HEK293 (cell line): ENCODE data around the gene RNF2.
A peak's percentile ranks its signal among the peaks of the same experiment; 100 is the strongest.

Experiments
- PBX3 ChIP-seq: sonication (generic); formaldehyde crosslinking; IDR thresholded peaks from 2 replicates; pipeline ENCODE4 v1.8.1; 2022; ENCODE audit warnings: mild to moderate bottlenecking, moderate library complexity, missing genetic modification reagents
- SETDB1 ChIP-seq: IDR thresholded peaks from one replicate; pipeline ENCODE4 v1.6.1; 2017; ENCODE audit warnings: mild to moderate bottlenecking, low read length, moderate library complexity, mixed read lengths; ENCODE audit not compliant: insufficient read length
- SP2 ChIP-seq: fragments of 450-650 bp; formaldehyde crosslinking; IDR thresholded peaks from 2 replicates; pipeline ENCODE4 v1.5.1; 2016; ENCODE audit warnings: missing biosample characterization, missing genetic modification characterization
- ZNF133 ChIP-seq: fragments of 450-650 bp; formaldehyde crosslinking; IDR thresholded peaks from 2 replicates; pipeline ENCODE4 v1.5.1; 2016; ENCODE audit warnings: missing biosample characterization, missing genetic modification characterization
- ZNF26 ChIP-seq: fragments of 450-650 bp; formaldehyde crosslinking; IDR thresholded peaks from 2 replicates; pipeline ENCODE4 v1.5.1; 2016; ENCODE audit warnings: missing biosample characterization, missing genetic modification characterization
- ZNF274 ChIP-seq, 2 experiments: fragments of 200-500 bp in 1 of 2; fragments of 450-650 bp in 1 of 2; sonication (Bioruptor generic) in 1 of 2; formaldehyde crosslinking in 1 of 2; IDR thresholded peaks; 2 replicates each; pipeline versions ENCODE4 v1.5.1 to v1.6.1; 2014 to 2016; ENCODE audit warnings: borderline replicate concordance in 1 of 2, inconsistent platforms in 1 of 2, low read length in 1 of 2, missing biosample characterization in 1 of 2, missing genetic modification characterization in 1 of 2
- ZNF473 ChIP-seq: fragments of 450-650 bp; formaldehyde crosslinking; IDR thresholded peaks from 2 replicates; pipeline ENCODE4 v1.5.1; 2017; ENCODE audit warnings: missing biosample characterization, missing genetic modification characterization
- ZNF571 ChIP-seq: fragments of 450-650 bp; formaldehyde crosslinking; IDR thresholded peaks from 2 replicates; pipeline ENCODE4 v1.5.0; 2017; ENCODE audit warnings: missing biosample characterization, missing genetic modification characterization
- ZNF837 ChIP-seq: fragments of 450-650 bp; formaldehyde crosslinking; IDR thresholded peaks from 2 replicates; pipeline ENCODE4 v1.5.1; 2016; ENCODE audit warnings: missing biosample characterization, missing genetic modification characterization
- ZSCAN30 ChIP-seq: fragments of 450-650 bp; IDR thresholded peaks from 2 replicates; pipeline ENCODE4 v1.5.1; 2018; ENCODE audit warnings: missing biosample characterization, mild to moderate bottlenecking, missing genetic modification characterization, moderate library complexity
- TF ChIP-seq, protein P1 (sequence below): fragments of 450-650 bp; formaldehyde crosslinking; IDR thresholded peaks from 2 replicates; pipeline ENCODE4 v1.5.1; 2016; ENCODE audit warnings: missing biosample characterization, missing genetic modification characterization
- TF ChIP-seq, protein P2 (sequence below): fragments of 450-650 bp; formaldehyde crosslinking; IDR thresholded peaks from 2 replicates; pipeline ENCODE4 v1.5.1; 2016; ENCODE audit warnings: missing biosample characterization, missing genetic modification characterization
- TF ChIP-seq, protein P3 (sequence below): fragments of 450-650 bp; formaldehyde crosslinking; IDR thresholded peaks from 2 replicates; pipeline ENCODE4 v1.5.1; 2017; ENCODE audit warnings: missing biosample characterization, missing genetic modification characterization

- no peak for TF ChIP-seq ZNF274 (IDR thresholded peaks at IDR 0.05; ENCODE audit: low read length)
- no peak for TF ChIP-seq ZNF274 (tag by site-specific recombination; IDR thresholded peaks at IDR 0.05; ENCODE audit: borderline replicate concordance)
- TF ChIP-seq, protein P1, sequence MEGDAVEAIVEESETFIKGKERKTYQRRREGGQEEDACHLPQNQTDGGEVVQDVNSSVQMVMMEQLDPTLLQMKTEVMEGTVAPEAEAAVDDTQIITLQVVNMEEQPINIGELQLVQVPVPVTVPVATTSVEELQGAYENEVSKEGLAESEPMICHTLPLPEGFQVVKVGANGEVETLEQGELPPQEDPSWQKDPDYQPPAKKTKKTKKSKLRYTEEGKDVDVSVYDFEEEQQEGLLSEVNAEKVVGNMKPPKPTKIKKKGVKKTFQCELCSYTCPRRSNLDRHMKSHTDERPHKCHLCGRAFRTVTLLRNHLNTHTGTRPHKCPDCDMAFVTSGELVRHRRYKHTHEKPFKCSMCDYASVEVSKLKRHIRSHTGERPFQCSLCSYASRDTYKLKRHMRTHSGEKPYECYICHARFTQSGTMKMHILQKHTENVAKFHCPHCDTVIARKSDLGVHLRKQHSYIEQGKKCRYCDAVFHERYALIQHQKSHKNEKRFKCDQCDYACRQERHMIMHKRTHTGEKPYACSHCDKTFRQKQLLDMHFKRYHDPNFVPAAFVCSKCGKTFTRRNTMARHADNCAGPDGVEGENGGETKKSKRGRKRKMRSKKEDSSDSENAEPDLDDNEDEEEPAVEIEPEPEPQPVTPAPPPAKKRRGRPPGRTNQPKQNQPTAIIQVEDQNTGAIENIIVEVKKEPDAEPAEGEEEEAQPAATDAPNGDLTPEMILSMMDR (tag by site-specific recombination), result no peak
- TF ChIP-seq ZSCAN30, result no peak
- no peak for TF ChIP-seq ZNF133 (tag by site-specific recombination)
- no peak for TF ChIP-seq PBX3 (CRISPR knock-in tag)
- TF ChIP-seq, protein P2, sequence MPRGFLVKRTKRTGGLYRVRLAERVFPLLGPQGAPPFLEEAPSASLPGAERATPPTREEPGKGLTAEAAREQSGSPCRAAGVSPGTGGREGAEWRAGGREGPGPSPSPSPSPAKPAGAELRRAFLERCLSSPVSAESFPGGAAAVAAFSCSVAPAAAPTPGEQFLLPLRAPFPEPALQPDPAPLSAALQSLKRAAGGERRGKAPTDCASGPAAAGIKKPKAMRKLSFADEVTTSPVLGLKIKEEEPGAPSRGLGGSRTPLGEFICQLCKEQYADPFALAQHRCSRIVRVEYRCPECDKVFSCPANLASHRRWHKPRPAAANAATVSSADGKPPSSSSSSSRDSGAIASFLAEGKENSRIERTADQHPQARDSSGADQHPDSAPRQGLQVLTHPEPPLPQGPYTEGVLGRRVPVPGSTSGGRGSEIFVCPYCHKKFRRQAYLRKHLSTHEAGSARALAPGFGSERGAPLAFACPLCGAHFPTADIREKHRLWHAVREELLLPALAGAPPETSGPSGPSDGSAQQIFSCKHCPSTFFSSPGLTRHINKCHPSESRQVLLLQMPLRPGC (tag by site-specific recombination), result no peak
- TF ChIP-seq ZNF473 (tag by site-specific recombination), result no peak
- TF ChIP-seq ZNF26 (tag by site-specific recombination), result no peak
- no peak for TF ChIP-seq ZNF837
- peak; percentile 84 for TF ChIP-seq SETDB1
- TF ChIP-seq, protein P3, sequence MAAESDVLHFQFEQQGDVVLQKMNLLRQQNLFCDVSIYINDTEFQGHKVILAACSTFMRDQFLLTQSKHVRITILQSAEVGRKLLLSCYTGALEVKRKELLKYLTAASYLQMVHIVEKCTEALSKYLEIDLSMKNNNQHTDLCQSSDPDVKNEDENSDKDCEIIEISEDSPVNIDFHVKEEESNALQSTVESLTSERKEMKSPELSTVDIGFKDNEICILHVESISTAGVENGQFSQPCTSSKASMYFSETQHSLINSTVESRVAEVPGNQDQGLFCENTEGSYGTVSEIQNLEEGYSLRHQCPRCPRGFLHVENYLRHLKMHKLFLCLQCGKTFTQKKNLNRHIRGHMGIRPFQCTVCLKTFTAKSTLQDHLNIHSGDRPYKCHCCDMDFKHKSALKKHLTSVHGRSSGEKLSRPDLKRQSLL, result no peak
- no peak for TF ChIP-seq ZNF571 (tag by site-specific recombination)
- no peak for TF ChIP-seq SP2 (tag by site-specific recombination)
These were observed 18.0 kb upstream of the RNF2 start for GRCh38 chr1:185027252-185027882.
